CD4-positive, alpha-beta T cell treated with Interleukin-17A for 1 hour (primary cell): ENCODE data around the gene SOCS3.
"Not testable (repeated sequence)": the region's sequence is repeated elsewhere in the genome, so short reads cannot be mapped to it uniquely, and the experiment has no call there.

Source experiments
- DNase-seq: peaks from one replicate; pipeline ENCODE4 v3.0.0-alpha.2; 2020

The SOCS3 gene

GRCh38 chr17:78325076-78325687 is 34.7 kb downstream of the SOCS3 start:
- no peak for DNase-seq

- peak; percentile 45 for DNase-seq
These were observed 35.3 kb downstream of the SOCS3 start for GRCh38 chr17:78324391-78325075.

- no peak for DNase-seq
These were observed 36.0 kb downstream of the SOCS3 start for GRCh38 chr17:78323826-78324390.

GRCh38 chr17:78322858-78323455 is 36.9 kb downstream of the SOCS3 start:
- no peak for DNase-seq

DNA sequence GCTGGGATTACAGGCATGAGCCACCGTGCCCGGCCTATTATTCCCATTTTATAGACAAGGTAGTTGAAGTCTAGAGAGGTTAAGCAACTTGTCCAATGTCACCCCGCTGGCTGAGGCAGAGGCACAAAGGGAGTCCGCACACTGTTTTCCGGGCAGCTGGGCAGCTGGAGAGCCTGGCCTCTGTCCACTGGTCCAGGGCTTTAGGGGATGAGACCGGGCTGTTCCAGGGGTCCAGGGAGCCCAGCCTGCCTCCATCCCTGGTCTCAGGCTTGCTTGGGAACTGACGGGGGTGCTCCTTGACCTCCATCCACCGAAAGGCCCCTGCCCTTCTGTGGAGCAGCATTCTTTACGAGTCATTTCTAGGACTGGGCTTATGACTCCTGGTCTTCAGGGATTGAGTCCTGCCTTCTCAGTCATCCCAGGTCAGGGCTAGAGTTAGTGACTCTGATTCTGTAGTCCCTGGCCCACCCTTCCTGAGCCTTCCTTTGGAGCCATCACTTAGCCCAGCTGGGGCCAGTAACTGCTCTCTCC is 37.5 kb downstream of the SOCS3 start:
- DNase-seq: no peak

DNA sequence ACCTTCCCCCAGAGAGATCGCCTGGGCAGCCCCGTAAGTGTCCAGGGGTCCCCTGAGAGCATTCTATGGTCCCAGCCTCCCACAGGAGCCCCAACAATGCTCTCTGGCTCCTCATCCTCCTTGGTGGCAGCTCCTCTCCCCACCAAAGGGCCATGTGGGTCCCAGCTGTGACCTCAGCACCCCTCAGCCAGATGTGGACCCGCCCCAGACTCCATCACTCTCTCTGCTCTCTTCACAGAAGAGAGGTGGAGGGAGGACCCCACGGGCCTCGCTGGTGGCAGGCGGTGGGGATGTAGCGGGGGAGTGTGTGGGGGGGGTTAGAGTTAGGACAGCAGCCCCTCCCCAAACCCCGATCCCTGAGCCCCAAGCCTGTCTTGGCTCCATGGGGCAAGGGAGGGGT is 41.0 kb downstream of the SOCS3 start:
- no peak for DNase-seq

DNA sequence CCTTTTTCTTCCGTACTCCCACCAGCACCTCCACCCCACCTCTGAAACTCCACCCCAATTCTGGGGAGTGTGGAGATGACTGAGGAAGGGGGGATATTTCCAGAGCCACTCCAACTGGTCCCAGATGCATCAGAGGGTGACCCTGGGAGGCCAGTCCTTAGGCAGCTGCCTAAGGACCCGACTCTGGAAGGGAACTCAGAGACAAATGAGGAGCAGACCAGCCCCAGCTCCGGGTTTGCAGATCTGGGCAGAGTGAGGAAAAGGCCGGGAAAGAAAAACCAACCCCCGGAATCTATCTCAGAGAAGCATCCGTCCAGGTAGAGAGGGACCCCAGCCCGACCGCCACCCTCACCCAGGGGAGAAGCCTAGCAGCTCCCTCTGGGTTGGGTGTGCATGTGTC is 41.5 kb downstream of the SOCS3 start:
- DNase-seq: no peak

- DNase-seq: no peak
These were observed 42.0 kb downstream of the SOCS3 start for GRCh38 chr17:78317794-78318400.

DNA sequence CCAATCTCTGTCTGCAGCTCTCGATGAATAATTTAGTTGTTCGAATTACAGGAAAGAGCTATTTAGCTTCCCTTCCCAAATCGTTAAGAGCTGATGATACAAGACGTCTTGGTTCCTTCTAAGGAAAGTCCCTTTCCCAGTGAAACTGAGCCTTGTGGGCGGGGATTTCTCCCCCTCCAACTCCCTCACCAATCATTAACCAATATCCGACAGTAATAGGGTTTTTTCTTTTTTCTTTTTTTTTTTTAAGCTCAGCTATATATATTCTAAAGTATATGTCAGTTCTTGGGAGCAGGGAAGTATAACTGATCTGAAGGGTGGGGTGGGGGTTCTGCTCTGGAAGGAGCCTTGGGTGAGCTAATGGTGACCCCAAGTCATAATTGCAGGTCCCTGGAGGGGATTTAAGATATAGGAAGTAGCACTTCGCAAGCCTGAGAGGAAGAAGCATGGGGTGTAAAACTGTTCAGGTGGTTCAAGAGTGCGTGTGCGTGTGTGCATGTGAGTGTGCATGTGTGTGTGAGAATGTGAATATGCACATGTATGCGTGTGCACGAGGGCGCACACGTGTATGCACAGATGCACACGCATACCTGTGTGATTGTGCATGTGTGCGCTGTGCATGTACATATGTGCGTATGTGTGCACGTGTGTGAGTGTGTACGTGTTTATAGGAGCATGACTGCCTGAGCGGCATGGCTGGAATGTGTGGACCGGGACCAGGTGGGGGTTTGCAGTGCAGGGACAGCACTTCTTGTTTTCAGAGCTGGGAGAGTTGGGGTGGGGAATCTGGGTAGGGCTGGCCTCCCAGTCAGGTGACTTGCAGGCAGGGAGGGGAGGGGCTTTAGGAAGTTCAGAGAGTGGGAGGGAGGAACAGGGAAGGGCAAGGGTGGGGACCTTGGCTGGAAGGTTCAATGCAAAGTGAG is 42.7 kb downstream of the SOCS3 start:
- DNase-seq: no peak

GRCh38 chr17:78316115-78316866 is 43.6 kb downstream of the SOCS3 start:
- DNase-seq: no peak

GRCh38 chr17:78315355-78316114 is 44.3 kb downstream of the SOCS3 start:
- DNase-seq: peak; percentile 25

DNA sequence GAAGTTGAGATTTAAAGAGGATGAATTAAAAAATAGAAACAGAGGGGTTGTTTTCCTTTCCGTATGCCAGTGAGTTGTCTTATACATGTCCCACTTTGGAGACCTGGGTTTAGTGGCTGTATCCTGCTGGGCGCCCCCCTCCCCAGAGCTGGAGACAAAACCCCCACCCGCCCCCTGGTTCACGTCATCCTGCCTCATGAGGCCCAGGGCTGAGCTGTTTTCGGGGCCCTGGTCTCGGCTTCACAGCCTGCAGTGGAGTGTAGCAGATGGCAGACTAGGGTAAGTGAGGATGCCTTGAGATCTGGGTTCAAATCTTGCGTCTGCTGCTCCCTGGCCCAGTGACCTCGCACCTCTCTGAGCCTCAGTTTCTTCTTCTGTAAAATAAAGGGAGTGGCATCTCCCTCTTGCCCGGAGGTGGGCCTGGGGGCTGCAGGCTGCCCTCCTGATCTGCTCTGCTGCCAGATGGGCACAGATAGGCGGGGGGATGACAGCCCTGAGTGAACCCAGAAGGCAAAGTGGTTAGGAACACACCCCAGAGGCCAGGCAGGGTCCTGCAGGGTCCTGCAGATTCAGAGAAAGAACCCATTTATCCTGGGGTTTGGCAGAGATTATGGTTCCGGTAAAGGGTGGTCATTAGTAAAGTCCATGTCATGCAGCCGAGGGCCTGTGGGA is 45.1 kb downstream of the SOCS3 start:
- DNase-seq: no peak

- peak; percentile 77 for DNase-seq
These were observed 45.9 kb downstream of the SOCS3 start for GRCh38 chr17:78313735-78314648.

DNA sequence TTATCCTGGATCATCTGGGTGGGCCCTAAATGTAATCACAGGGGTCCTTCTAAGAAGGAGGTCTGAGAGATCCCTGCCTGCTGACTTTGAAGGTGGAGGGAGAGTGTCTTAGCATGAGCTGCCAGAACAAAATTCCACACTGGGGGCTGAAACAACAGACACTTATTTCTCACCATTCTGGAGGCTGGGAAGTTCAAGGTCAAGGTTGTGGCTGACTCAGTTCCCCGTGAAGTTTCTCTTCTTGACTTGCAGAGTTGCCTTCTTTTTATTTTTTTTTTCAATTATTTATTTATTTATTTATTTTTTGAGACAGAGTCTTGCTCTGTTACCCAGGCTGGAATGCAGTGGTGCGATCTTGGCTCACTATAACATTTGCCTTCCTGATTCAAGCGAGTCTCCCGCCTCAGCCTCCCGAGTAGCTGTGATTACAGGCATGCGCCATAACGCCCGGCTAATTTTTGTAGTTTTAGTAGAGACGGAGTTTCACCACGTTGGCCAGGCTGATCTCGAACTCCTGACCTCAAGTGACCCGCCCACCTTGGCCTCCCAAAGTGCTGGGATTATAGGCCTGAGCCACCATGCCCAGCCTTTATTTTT is 50.1 kb downstream of the SOCS3 start:
- DNase-seq: not testable (repeated sequence)

DNA sequence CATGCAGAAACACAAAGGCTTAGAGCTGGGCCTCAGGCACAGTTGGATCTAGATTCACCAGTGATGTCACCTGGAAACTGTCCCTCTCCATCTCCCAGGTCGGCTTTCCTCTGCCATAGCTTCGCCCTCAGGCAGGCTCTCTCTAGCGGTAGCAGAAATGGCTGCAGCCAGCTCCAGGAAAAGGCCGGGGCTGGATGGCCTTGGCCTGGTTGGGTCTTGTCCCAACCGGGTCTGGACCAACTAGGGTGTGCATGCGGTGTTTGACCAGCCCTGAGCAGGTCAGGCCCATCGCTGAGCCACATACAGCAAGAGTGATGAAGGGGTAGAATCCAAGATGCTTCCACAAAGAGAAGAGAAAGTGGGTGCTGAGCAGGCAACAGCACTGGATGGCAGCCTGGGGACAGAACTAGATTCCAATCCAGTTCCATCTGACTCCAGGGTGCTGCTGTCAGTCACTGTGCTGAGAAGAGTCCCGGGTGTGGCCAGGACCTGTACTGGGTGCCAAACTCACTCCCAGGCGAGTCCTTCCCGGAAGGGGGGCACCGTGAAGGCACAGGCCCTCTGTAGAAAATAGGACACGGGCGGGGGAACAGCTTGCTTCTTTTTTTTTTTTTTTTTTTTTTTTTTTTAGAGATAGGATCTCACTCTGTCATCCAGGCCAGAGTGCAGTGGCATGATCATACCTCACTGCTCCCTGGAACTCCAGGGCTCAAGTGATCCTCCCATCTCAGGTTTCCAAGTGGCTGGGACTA is 51.8 kb downstream of the SOCS3 start:
- no peak for DNase-seq

- no peak for DNase-seq
These were observed 53.0 kb downstream of the SOCS3 start for GRCh38 chr17:78306913-78307312.
